WI38 (cell line): ENCODE results near the gene WWOX.

Experiments
- H3K4me3 ChIP-seq: 2 replicates; pipeline ENCODE4 v1.5.1; 2011; ENCODE audit warnings: low read depth, mild to moderate bottlenecking, control low read depth, low read length
- TF ChIP-seq, protein P1 (sequence below): IDR thresholded peaks from 2 replicates; pipeline ENCODE4 v1.5.1; 2012; ENCODE audit warnings: low read depth, mild to moderate bottlenecking, control low read depth, low read length

Gene WWOX

DNA sequence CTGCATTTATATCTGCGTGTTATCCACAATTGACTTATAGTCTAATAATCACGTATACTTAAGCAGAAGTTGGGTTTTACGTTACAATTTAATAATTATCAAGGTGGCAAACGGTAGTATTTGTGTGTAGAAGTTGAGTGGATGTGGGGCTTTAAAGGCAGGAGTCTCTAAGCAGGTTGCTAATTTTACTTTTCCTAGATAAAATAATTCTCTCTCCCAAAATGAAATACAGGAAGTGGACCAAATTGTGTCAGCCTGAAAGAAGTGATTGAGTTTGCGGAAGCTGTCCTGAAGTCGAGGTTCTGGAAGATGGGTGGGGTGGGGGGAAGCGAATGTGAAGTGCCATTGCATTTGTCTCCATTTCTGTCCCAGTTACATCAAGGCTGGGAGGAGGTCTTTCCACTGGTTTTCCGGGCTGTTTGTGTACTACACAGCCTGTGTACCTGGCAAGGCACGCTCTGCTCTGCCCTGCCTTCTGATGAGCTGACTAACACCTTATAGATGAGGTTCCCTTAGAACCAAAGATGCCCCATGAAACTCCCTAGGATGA lies 385.1 kb downstream of the WWOX start:
- TF ChIP-seq, protein P1, sequence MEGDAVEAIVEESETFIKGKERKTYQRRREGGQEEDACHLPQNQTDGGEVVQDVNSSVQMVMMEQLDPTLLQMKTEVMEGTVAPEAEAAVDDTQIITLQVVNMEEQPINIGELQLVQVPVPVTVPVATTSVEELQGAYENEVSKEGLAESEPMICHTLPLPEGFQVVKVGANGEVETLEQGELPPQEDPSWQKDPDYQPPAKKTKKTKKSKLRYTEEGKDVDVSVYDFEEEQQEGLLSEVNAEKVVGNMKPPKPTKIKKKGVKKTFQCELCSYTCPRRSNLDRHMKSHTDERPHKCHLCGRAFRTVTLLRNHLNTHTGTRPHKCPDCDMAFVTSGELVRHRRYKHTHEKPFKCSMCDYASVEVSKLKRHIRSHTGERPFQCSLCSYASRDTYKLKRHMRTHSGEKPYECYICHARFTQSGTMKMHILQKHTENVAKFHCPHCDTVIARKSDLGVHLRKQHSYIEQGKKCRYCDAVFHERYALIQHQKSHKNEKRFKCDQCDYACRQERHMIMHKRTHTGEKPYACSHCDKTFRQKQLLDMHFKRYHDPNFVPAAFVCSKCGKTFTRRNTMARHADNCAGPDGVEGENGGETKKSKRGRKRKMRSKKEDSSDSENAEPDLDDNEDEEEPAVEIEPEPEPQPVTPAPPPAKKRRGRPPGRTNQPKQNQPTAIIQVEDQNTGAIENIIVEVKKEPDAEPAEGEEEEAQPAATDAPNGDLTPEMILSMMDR = no peak
- no peak overlapping the region for H3K4me3 ChIP-seq

DNA sequence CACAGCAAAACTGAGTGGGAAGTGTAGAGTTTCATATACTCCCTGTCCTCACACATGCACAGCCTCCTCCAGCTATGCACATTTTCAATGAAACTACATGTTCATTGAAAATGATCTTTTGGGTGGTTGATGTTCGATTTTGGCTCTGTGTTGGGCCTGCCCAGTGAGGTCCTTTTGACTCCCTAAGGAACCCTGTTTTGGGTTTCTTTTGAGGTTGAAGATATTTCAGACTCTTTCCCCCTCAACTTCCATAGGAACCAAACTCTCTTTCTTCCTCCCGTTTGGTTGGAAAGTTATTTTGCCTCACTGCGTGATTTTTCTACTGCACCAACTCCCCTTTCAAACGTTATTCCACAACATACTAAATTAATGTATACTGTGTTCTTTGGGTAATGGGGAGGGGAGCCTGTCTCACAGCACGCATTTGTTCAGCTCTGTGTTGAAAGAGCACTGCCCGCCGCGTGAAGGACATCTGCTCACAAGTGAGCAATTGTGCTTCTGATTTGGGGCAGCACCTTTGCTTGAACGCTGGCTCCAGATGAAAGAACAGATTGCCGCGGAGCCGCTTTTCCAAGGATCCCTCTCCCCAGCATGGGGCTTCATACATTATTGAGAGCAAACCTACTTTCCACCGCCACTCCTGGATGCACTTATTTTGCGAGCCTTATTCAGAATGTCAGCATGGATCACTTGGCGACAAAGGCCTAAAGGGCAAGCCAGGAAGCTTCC lies 385.9 kb downstream of the WWOX start:
- H3K4me3 ChIP-seq = no peak overlapping the region
- TF ChIP-seq, protein P1 = no peak

DNA sequence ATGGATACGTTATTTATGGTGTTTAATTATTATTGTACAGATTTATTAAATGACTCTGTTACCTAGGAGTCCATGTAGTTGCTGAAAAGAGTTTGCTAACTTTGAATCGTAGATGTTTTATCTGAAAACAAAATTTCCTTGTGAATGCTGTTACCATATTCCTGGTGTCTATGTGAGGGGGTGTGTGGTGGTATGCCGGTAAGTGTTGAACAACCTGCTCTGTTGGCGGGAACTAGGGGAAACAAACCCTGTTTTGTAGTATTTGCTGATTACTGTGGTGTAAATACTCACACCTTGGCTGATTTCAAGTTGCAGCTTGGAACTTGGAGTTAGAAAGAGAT lies 386.4 kb downstream of the WWOX start:
- TF ChIP-seq, protein P1 = no peak
- H3K4me3 ChIP-seq = no peak overlapping the region

DNA sequence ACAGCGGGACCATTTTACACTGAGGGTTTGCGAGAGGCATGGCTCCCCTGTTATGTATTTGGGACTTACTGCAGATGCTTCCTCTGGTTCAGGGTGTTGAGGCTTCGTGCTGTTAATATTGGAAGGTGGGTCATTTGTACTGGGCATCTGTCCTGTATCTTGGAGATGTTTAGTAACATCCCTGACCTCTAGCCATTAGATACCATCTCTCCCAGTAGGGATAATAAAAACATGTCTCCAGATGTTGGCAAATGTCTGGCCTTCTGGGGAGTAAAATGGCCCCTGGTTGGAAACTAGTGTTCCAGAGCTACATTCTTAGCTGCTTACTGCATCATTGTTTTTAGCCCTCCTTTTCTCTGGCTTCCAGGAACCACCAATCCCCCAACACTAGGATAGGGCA lies 388.0 kb downstream of the WWOX start:
- H3K4me3 ChIP-seq = no peak overlapping the region
- TF ChIP-seq, protein P1 = no peak

DNA sequence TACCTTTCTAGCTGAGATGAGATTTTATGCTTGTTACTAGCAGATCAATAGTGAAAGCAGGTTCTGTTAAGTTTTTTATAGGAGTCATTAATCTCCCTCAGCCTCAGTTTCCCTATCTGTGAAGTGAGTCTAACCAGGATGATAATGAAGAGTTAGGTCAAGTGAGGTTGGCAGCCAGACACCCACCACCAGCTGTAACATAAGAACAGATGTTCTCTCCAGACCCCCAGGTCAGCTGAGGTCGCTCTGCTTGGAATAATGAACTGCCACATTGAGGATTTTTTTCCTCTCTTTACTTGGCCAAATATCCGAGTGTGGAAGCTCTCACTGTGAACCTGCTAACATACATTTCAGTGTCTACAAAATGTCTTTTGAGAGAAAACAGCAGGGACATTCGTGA lies 389.6 kb downstream of the WWOX start:
- TF ChIP-seq, protein P1 = no peak
- no peak overlapping the region for H3K4me3 ChIP-seq

DNA sequence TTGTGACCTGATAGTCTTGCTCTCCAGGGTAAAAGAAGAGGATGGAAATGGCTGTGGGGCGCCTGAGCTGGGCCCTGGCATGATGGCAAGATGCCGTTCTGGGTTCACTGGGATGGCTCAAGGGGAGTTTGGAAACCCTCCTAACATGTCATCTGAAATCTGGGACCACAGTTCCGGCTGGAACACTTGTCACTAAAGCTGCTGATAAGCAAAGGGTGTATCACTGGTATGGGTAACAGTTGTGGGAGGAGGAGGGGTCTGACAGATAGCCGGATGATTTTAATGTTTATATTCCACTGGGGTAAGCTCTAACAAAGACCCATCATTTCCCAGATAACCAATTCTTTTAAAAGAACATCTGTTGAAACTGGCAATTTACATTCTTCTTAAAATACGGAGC lies 390.2 kb downstream of the WWOX start:
- no peak overlapping the region for H3K4me3 ChIP-seq
- TF ChIP-seq, protein P1 = no peak

DNA sequence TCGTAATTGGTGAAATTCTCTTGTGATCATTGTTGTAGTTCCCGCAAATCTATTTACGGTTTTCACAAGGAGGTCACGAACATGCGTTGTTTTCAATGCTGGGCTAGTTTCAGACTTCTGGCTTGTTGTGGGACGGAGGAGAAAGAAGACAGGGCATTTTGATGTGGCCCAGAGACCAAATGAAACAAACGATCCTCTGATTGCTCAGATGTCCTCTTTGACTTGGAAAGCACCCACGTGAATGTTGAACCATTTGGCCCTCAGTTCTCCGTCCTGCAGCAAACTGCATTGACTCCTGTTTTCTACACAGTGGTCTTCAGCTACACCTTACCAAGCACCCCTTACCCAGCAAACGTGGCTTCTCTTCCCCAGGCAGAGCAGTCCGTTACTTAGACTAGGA lies 391.0 kb downstream of the WWOX start:
- no peak overlapping the region for H3K4me3 ChIP-seq
- TF ChIP-seq, protein P1 = no peak
